IMR-90 (cell line): Measurements from ENCODE around the gene ZNF670.

Experiments used
- CTCF ChIP-seq: conservative IDR thresholded peaks from 2 replicates; pipeline ENCODE4 v1.5.1; 2012; ENCODE audit warnings: mild to moderate bottlenecking, low read depth, low read length, improper control_type of control experiment
- FOS ChIP-seq: fragments of 150-350 bp; IDR thresholded peaks from 2 replicates; pipeline ENCODE4 v1.6.1; 2016; ENCODE audit warnings: low read depth, low read length
- RFX5 ChIP-seq: IDR thresholded peaks from 2 replicates; pipeline ENCODE4 v1.8.0; 2012; ENCODE audit warnings: low read depth, mild to moderate bottlenecking, low read length, moderate library complexity

- no peak for TF ChIP-seq CTCF
- no peak for TF ChIP-seq RFX5
- TF ChIP-seq FOS: no peak
Measured at GRCh38 chr1:247060771-247061170, 17.8 kb downstream of the ZNF670 start.
